Stimulated activated CD4-positive, alpha-beta T cell treated with anti-CD3 and anti-CD28 coated beads, TNF-alpha, amount 100 ng/mL, for 1 hour (primary cell): ENCODE results near the gene OR51B6.
"Not testable (repeated sequence)": the region's sequence is repeated elsewhere in the genome, so short reads cannot be mapped to it uniquely, and the experiment has no call there.

Source experiments
- DNase-seq, 3 donors: peaks; one replicate each; pipeline ENCODE4 v3.0.0-alpha.2; 2020; ENCODE audit warnings: low read depth in 3 of 3, low spot score in 1 of 3

Gene OR51B6

GRCh38 chr11:5363679-5364078 lies 12.4 kb downstream of the OR51B6 start:
- DNase-seq = no peak

GRCh38 chr11:5364214-5364613 lies 12.9 kb downstream of the OR51B6 start:
- no peak for DNase-seq

- not testable (repeated sequence) for DNase-seq
Observed at GRCh38 chr11:5366365-5366764, 15.1 kb downstream of the OR51B6 start.

GRCh38 chr11:5366856-5367255 lies 15.5 kb downstream of the OR51B6 start:
- no peak for DNase-seq

GRCh38 chr11:5367448-5368074 lies 16.3 kb downstream of the OR51B6 start:
- DNase-seq = no peak

- no peak for DNase-seq
Observed at GRCh38 chr11:5368502-5369043, 17.3 kb downstream of the OR51B6 start.

- DNase-seq = no peak
Observed at GRCh38 chr11:5369789-5370188, 18.5 kb downstream of the OR51B6 start.

GRCh38 chr11:5380740-5381342 lies 29.5 kb downstream of the OR51B6 start:
- DNase-seq = no peak

- no peak for DNase-seq
Observed at GRCh38 chr11:5383576-5383975, 32.3 kb downstream of the OR51B6 start, which contains the start of gene OR51M1. TSS of gene OR51M1 (plus strand) at chr11:5383812. CDS start at chr11:5389399, 5,587 bp downstream.

- DNase-seq = no peak
Observed at GRCh38 chr11:5384335-5384734, 33.0 kb downstream of the OR51B6 start.

- DNase-seq = no peak
Observed at GRCh38 chr11:5390210-5390609, 38.9 kb downstream of the OR51B6 start.

GRCh38 chr11:5394091-5394490 lies 42.8 kb downstream of the OR51B6 start:
- DNase-seq = no peak

GRCh38 chr11:5398936-5399335 lies 47.6 kb downstream of the OR51B6 start:
- no peak for DNase-seq
